Measurements from ENCODE around the gene SHB.
"Not testable (repeated sequence)": the region's sequence is repeated elsewhere in the genome, so short reads cannot be mapped to it uniquely, and the experiment has no call there.

- TF ChIP-seq, protein P1, sequence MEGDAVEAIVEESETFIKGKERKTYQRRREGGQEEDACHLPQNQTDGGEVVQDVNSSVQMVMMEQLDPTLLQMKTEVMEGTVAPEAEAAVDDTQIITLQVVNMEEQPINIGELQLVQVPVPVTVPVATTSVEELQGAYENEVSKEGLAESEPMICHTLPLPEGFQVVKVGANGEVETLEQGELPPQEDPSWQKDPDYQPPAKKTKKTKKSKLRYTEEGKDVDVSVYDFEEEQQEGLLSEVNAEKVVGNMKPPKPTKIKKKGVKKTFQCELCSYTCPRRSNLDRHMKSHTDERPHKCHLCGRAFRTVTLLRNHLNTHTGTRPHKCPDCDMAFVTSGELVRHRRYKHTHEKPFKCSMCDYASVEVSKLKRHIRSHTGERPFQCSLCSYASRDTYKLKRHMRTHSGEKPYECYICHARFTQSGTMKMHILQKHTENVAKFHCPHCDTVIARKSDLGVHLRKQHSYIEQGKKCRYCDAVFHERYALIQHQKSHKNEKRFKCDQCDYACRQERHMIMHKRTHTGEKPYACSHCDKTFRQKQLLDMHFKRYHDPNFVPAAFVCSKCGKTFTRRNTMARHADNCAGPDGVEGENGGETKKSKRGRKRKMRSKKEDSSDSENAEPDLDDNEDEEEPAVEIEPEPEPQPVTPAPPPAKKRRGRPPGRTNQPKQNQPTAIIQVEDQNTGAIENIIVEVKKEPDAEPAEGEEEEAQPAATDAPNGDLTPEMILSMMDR (IDR thresholded peaks at IDR 0.05) = not testable (repeated sequence)
- not testable (repeated sequence) for TF ChIP-seq POLR2A (IDR thresholded peaks at IDR 0.05)
Observed at GRCh38 chr9:37965676-37966345, 103.2 kb downstream of the SHB start.
